GM19395 (cell line): Measurements from ENCODE around the gene NKAP.
"Not testable (repeated sequence)": the region's sequence is repeated elsewhere in the genome, so short reads cannot be mapped to it uniquely, and the experiment has no call there.

Experiments used
- ATAC-seq: cut with Tn5 transposase; IDR thresholded peaks from one replicate; pipeline ENCODE4 v1.9.1; 2021; ENCODE audit warnings: mild to moderate bottlenecking, moderate library complexity; ENCODE audit not compliant: unreplicated experiment

NKAP gene

GRCh38 chrX:119941336-119941735, 2.2 kb downstream of the NKAP start:
- ATAC-seq, result no peak

GRCh38 chrX:119935215-119935874, 8.2 kb downstream of the NKAP start:
- ATAC-seq, result no peak

GRCh38 chrX:119922391-119922790, 21.2 kb downstream of the NKAP start:
- ATAC-seq, result not testable (repeated sequence)

DNA sequence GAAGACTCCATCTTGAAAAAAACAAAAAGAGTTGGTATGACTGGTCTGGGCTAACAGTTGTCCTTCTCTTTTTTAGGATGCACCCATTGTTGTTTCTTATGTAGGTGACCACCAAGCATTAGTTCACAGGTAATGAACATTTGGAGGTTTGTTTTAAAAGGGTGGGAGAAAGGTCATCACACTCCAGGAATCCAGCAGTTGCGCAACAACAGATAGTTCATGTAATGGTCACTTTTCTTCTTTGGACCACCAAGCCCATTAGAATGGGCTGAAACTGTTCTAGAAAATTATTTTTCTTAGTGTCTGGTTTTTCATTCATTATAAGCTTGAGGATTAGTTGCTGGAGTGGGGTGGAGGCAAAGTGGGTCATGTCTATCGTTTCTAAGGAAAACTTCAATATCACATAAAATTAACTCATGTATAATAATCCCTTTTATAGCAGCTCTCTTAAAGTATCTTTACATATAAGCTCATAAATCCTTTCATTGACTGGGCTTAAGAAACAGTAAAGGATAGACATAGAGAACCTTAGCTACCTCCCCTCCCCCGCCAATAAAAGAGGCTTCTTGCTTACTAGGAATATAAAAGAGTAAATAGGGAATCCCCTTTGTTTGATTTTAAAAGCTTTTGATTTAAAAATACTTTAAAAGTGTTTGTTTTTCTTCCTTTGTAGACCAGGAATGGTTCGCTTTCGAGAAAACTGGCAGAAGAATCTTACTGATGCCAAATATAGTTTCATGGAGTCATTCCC, 23.5 kb downstream of the NKAP start:
- no peak for ATAC-seq

DNA sequence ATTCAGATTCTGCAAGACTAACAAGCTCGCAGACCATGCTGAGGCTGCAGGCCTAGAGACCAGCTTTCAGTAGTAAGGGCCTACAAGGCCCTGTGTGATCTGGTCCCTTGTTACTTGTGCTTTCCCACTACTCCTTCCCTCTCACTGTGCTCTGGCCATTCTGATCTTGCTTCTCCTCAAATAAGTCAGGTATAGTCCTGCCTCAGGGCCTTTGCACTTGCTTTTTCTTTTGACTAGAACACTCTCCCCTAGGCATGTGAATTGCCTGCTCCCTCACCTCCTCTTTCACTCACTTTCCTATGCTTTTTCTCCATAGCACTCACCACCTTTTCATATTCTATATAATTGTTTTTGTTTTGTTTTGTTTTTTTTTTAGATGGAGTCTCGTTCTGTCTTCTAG, 25.7 kb downstream of the NKAP start:
- no peak for ATAC-seq

DNA sequence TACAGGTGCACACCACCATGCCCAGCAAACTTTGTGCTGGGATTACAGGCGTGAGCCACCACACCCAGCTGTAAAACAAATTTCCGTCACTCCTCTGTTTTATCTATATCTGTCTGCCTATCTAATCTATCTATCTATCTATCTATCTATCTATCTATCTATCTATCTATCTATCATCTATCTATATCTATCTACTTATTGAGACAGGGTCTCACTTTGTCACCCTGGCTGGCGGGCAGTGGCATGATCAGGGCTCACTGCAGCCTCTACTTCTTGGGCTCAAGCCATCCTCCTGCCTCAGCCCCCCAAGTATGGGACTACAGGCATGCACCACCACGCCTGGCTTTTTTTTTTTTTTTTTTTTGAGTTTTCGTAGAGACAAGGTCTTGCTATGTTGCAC, 27.2 kb downstream of the NKAP start:
- ATAC-seq, result no peak

GRCh38 chrX:119900976-119901375, 42.6 kb downstream of the NKAP start:
- no peak for ATAC-seq

DNA sequence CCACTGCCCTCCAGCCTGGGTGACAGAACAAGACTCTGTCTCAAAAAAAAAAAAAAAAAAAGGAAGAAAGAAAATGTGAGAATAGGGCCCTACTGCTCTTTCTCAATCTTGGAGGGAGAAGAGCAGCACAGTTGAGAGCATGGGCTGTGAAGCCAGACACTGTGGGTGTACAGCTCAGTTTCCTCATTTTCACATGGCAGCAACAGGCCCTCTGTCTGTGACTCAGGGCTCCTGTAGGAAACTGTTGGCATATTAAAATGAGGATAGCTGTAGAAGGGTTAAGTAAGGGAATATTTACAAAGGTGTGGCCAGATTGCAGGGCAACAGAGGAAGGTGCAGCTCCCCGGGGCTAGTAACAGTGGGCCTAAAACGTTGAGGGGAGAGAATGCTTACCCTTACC, 44.4 kb downstream of the NKAP start:
- no peak for ATAC-seq

DNA sequence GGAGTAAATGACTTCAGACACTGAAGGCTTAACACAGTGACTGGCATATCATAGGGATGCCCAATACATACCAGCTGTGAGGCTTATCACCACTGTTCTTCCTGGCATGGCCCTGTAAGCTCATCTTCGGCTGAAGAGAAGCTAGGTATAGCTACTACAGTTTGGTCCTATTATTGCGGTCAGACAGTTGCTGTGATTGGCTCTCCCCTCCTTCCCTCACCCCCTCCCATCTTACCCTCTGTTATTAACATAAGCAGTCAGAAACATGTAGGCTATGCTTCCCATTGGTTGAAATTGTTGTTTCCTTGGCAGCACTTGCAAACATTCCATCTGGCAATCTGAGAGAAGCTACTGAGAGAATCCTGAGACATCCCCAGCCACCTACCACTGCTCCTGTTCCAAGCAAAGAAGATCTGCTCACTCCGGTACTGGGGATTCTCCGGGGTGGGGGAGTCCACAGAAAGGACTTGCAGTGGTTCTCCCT, 47.7 kb downstream of the NKAP start, which contains the start of gene AKAP14:
Gene AKAP14 (plus strand): TSS at position 51 of the 484 bp plus-strand sequence. CDS start 7,331 bp downstream, outside the sequence.
- ATAC-seq, result no peak

DNA sequence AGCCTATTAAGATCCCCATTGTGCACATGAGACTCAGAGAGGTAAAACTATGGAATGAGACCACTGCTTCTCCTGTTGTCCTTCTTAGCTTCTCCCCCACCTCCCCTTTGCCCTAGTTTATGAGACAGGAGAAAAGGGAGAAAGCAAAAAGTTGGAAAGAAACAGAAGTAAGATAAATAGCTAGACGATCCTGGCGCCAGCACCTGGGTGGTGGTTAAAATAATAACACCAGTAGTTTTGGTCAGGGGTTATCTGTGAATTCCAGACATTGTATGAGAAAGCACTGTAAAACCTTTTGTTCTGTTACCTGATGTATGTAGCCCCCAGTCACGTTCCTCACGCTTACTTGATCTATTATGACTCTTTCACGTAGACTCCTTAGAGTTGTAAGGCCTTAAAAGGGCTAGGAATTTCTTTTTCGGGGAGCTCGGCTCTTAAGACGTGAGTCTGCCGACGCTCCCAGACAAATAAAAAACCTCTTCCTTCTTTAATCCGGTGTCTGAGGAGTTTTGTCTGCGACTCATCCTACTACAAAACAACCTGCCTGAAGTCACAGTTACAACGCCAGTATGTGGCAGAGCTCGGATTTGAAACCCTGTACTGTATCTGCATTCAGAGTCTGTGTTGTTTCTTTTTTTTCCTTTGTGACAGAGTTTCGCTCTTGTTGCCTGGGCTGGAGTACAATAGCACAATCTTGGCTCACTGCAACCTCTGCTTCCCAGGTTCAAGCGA, 51.4 kb downstream of the NKAP start:
- not testable (repeated sequence) for ATAC-seq

- ATAC-seq, result not testable (repeated sequence)
These were observed 52.9 kb downstream of the NKAP start for GRCh38 chrX:119890626-119891025.

DNA sequence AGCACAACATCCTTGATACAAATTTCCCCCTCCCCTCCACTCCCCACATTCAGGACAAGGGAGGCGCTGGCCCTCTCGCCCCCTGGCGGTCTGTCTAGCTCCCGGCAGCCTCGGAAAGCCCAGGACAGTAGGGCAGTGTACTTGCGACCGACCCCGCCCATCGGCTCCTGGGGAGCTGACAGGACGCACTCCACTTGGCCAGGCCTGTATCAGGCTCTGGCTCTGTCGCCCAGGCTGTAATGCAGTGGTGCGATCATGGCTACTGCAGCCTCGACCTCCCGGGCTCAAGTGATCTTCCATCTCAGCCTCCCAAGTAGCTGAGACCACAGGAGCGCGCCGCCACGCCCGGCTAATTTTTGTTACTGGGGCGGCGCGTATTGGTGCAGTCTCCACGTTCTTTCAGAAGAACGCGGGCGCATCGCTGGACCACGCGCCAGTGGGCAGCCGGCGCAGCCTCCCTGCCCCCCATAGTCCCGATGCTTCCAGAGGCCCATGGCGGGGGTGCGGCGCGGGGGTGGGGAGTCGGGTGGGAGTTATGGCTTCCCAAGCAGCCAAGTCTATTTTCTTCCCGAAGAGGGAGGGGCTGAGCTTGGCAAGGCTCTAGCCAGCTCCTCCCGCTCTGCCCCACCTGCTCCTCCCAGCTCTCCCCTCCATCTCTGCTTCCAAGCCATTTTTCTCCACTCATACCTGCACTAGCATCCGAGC, 55.7 kb downstream of the NKAP start:
- peak; percentile 81 for ATAC-seq

- ATAC-seq, result no peak
These were observed 57.8 kb downstream of the NKAP start for GRCh38 chrX:119885554-119886428.

GRCh38 chrX:119880552-119881437, 62.8 kb downstream of the NKAP start:
- ATAC-seq, result peak; percentile 92

- ATAC-seq, result no peak
These were observed 63.5 kb downstream of the NKAP start for GRCh38 chrX:119880076-119880475.

- ATAC-seq, result no peak
These were observed 64.8 kb downstream of the NKAP start for GRCh38 chrX:119878740-119879139.

GRCh38 chrX:119871599-119872395, 71.8 kb downstream of the NKAP start, which contains the start of the genes NDUFA1 and RNF113A:
TSS of gene NDUFA1 (plus strand) at chrX:119871832. CDS start at chrX:119871912, 80 bp downstream.
TSS of gene RNF113A (minus strand) at chrX:119871733. CDS start at chrX:119871613, 120 bp downstream.
- ATAC-seq, result peak; percentile 84

DNA sequence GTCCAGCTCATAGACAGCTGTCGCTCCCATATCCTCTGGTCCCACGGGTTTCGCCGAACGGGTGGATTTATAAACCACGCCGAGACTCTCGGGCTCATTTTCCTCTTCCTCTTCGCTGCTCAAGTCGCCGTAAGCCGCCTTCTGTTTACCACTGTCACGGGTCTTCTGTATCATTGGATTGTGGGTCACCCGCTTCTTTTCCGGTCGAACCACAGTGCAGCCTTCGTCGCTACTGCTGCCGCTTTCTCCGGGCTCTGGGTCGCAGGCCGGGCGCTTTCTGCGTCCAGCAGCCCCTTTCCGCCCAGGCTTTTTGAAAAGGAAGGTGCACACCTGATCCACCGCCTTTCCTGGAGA, 72.3 kb downstream of the NKAP start:
- ATAC-seq, result peak; percentile 53
